ENCODE data around the gene NKTR. TPM values are rescaled to one million over a fixed set of nuclear protein-coding genes. Genes with fewer than 3 reads are reported as not detected.

Gene NKTR
- total RNA-seq, 1 donor from 2014 or later = 73.7 TPM

- peaks cover 13% of the 10 kb centered on the region for H3K36me3 Mint-ChIP-seq (ENCODE audit: unreplicated experiment)
- no peak overlapping the region for H3K4me3 Mint-ChIP-seq (ENCODE audit: unreplicated experiment)
- peaks cover 30% of the 10 kb centered on the region for H3K4me1 Mint-ChIP-seq (ENCODE audit: unreplicated experiment)
- no peaks in the 10 kb centered on the region for H3K27me3 Mint-ChIP-seq (ENCODE audit: unreplicated experiment)
- peak; percentile 54 for TF ChIP-seq CTCF (IDR thresholded peaks at IDR 0.05)
- no peaks in the 10 kb centered on the region for H3K9me3 Mint-ChIP-seq (ENCODE audit: unreplicated experiment)
- peak overlapping the region; percentile 33 for H3K27ac Mint-ChIP-seq (ENCODE audit: unreplicated experiment)
- DNase-seq (ENCODE audit: extremely low spot score, unreplicated experiment) = no peak
These were observed 13.0 kb downstream of the NKTR start for GRCh38 chr3:42613462-42613861.

GRCh38 chr3:42631620-42632019, 31.1 kb downstream of the NKTR start:
- no peaks in the 10 kb centered on the region for H3K27me3 Mint-ChIP-seq (ENCODE audit: unreplicated experiment)
- DNase-seq (ENCODE audit: extremely low spot score, unreplicated experiment) = no peak
- H3K27ac Mint-ChIP-seq (ENCODE audit: unreplicated experiment) = peak overlapping the region; percentile 6
- H3K4me1 Mint-ChIP-seq (ENCODE audit: unreplicated experiment) = no peaks in the 10 kb centered on the region
- no peak for TF ChIP-seq CTCF (IDR thresholded peaks at IDR 0.05)
- no peaks in the 10 kb centered on the region for H3K9me3 Mint-ChIP-seq (ENCODE audit: unreplicated experiment)
- H3K36me3 Mint-ChIP-seq (ENCODE audit: unreplicated experiment) = peaks cover 47% of the 10 kb centered on the region
- no peak overlapping the region for H3K4me3 Mint-ChIP-seq (ENCODE audit: unreplicated experiment)

GRCh38 chr3:42632146-42632545, 31.7 kb downstream of the NKTR start:
- Mint-ChIP-seq H3K36me3 (ENCODE audit: unreplicated experiment) (peaks cover 46% of the 10 kb centered on the region), H3K27ac (ENCODE audit: unreplicated experiment) (no peak overlapping the region), H3K4me3 (ENCODE audit: unreplicated experiment) (no peak overlapping the region), H3K4me1 (ENCODE audit: unreplicated experiment) (no peaks in the 10 kb centered on the region), H3K9me3 (ENCODE audit: unreplicated experiment) (no peaks in the 10 kb centered on the region), H3K27me3 (ENCODE audit: unreplicated experiment) (no peaks in the 10 kb centered on the region)
- no peak for TF ChIP-seq CTCF (IDR thresholded peaks at IDR 0.05)
- DNase-seq (ENCODE audit: extremely low spot score, unreplicated experiment) = no peak

- Mint-ChIP-seq H3K27me3 (ENCODE audit: unreplicated experiment) (no peaks in the 10 kb centered on the region), H3K27ac (ENCODE audit: unreplicated experiment) (no peak overlapping the region), H3K9me3 (ENCODE audit: unreplicated experiment) (no peaks in the 10 kb centered on the region), H3K36me3 (ENCODE audit: unreplicated experiment) (peaks cover 41% of the 10 kb centered on the region), H3K4me3 (ENCODE audit: unreplicated experiment) (no peak overlapping the region), H3K4me1 (ENCODE audit: unreplicated experiment) (no peaks in the 10 kb centered on the region)
- no peak for DNase-seq (ENCODE audit: extremely low spot score, unreplicated experiment)
- TF ChIP-seq CTCF (IDR thresholded peaks at IDR 0.05) = no peak
These were observed 33.1 kb downstream of the NKTR start for GRCh38 chr3:42633544-42633943.

GRCh38 chr3:42635111-42635510, 34.6 kb downstream of the NKTR start:
- no peak overlapping the region for H3K27ac Mint-ChIP-seq (ENCODE audit: unreplicated experiment)
- H3K4me1 Mint-ChIP-seq (ENCODE audit: unreplicated experiment) = no peaks in the 10 kb centered on the region
- no peak for TF ChIP-seq CTCF (IDR thresholded peaks at IDR 0.05)
- no peak for DNase-seq (ENCODE audit: extremely low spot score, unreplicated experiment)
- no peak overlapping the region for H3K4me3 Mint-ChIP-seq (ENCODE audit: unreplicated experiment)
- peaks cover 36% of the 10 kb centered on the region for H3K36me3 Mint-ChIP-seq (ENCODE audit: unreplicated experiment)
- H3K9me3 Mint-ChIP-seq (ENCODE audit: unreplicated experiment) = no peaks in the 10 kb centered on the region
- H3K27me3 Mint-ChIP-seq (ENCODE audit: unreplicated experiment) = no peaks in the 10 kb centered on the region
